ENCODE measurements around the gene ST8SIA5. TPM values are rescaled to one million over a fixed set of nuclear protein-coding genes. Genes with fewer than 3 reads are reported as not detected.

Gene ST8SIA5
- total and polyA plus RNA-seq, 2 donors (not counting 1 experiment from before 2014, with no cell fraction given) = under 0.01 to 0.01 TPM

DNA sequence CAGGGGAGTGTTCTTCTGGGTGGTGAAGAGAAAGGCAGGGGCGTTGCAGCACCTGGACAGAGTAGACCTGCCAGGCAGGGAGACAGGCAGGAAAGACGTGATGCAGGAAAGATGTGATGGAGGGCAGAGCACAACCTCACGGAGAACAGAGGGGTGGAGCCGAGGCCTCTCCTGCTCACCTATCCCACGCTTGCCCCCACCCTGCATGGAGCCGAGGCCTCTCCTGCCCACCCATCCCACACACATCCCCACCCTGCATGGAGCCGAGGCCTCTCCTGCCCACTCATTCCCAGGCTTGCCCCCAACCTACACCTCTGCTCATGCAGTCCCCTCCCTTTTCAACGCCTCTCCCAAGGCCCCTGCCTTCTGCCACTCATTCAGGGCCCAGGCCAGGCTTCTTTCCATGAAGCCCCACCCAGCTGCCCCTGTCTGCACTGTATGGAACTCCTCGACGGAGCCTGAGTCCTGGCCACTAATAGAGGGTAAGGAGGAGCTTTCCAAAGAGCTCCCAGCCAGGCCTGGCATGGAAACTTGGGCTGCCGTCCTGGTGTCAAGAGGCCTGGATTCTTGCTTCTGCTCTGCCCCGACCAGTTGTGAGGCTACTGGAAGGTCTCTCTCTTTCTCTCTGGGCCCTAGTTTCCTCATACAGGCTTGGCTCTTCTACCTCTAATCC, 67.9 kb downstream of the ST8SIA5 start:
- Histone ChIP-seq H3K79me2 (ENCODE audit: control insufficient read depth, insufficient read depth, low read length) (no peaks in the 10 kb centered on the region), H3K9ac (ENCODE audit: insufficient read depth, low read length) (no peak overlapping the region), H3K27me3 (ENCODE audit: control insufficient read depth, insufficient read depth, low read length) (no peaks in the 10 kb centered on the region), H3K4me1 (ENCODE audit: control insufficient read depth, extremely low read depth, insufficient read depth, low read length) (no peaks in the 10 kb centered on the region), H3K4me3 (replicated peaks in 1 of 4; ENCODE audit: control extremely low read depth in 1 of 4, insufficient read depth in 1 of 4, low read depth in 3 of 4, low read length in 4 of 4) (no peak overlapping the region), H3K9me3 (ENCODE audit: control insufficient read depth, insufficient read depth, low read depth, low read length) (no peaks in the 10 kb centered on the region), H4K20me1 (ENCODE audit: control insufficient read depth, extremely low read depth, insufficient read depth, low read length) (no peaks in the 10 kb centered on the region), H3K4me2 (ENCODE audit: extremely low read depth, insufficient read depth, low read length) (no peak overlapping the region), H2AFZ (ENCODE audit: low read length) (no peak overlapping the region), H3K27ac (ENCODE audit: insufficient read depth, low read length) (no peak overlapping the region), H3K36me3 (ENCODE audit: control insufficient read depth, insufficient read depth, low read length) (no peaks in the 10 kb centered on the region)
- no peak for DNase-seq (ENCODE audit: low read depth in 2 of 2)
- TF ChIP-seq, protein P1, sequence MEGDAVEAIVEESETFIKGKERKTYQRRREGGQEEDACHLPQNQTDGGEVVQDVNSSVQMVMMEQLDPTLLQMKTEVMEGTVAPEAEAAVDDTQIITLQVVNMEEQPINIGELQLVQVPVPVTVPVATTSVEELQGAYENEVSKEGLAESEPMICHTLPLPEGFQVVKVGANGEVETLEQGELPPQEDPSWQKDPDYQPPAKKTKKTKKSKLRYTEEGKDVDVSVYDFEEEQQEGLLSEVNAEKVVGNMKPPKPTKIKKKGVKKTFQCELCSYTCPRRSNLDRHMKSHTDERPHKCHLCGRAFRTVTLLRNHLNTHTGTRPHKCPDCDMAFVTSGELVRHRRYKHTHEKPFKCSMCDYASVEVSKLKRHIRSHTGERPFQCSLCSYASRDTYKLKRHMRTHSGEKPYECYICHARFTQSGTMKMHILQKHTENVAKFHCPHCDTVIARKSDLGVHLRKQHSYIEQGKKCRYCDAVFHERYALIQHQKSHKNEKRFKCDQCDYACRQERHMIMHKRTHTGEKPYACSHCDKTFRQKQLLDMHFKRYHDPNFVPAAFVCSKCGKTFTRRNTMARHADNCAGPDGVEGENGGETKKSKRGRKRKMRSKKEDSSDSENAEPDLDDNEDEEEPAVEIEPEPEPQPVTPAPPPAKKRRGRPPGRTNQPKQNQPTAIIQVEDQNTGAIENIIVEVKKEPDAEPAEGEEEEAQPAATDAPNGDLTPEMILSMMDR (conservative IDR thresholded peaks at IDR 0.05 in 1 of 2, IDR thresholded peaks at IDR 0.05 in 1 of 2; ENCODE audit: low read depth in 1 of 2, low read length in 2 of 2) = no peak
- TF ChIP-seq EZH2 (IDR thresholded peaks at IDR 0.05; ENCODE audit: low read length, missing control alignments) = no peak

DNA sequence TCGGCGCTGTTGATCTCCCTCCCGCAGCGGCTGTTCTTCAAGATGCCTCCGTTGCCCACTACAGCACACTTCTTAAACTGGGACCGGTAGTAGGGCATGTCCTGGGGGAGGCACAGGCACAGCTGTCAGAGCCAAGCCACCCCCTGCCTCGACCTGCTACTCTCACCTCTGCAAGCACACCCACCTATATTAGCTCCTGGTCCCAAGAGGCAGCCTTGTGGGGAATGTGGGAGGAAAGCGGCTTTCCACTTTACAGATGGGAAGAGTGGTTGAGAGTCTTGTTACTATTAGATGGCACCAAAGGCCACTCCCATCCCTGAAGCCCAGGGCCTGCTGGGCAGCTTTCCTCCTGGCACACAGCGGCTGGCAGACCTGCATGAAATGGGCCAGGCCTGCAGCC, 70.7 kb downstream of the ST8SIA5 start:
- no peak overlapping the region for H3K27ac ChIP-seq (ENCODE audit: insufficient read depth, low read length)
- no peak for DNase-seq (ENCODE audit: low read depth in 2 of 2)
- H3K9ac ChIP-seq (ENCODE audit: insufficient read depth, low read length) = no peak overlapping the region
- H3K4me2 ChIP-seq (ENCODE audit: extremely low read depth, insufficient read depth, low read length) = no peak overlapping the region
- H3K36me3 ChIP-seq (ENCODE audit: control insufficient read depth, insufficient read depth, low read length) = no peaks in the 10 kb centered on the region
- H2AFZ ChIP-seq (ENCODE audit: low read length) = no peak overlapping the region
- H3K79me2 ChIP-seq (ENCODE audit: control insufficient read depth, insufficient read depth, low read length) = no peaks in the 10 kb centered on the region
- no peaks in the 10 kb centered on the region for H3K9me3 ChIP-seq (ENCODE audit: control insufficient read depth, insufficient read depth, low read depth, low read length)
- H3K4me1 ChIP-seq (ENCODE audit: control insufficient read depth, extremely low read depth, insufficient read depth, low read length) = no peaks in the 10 kb centered on the region
- no peak overlapping the region for H3K4me3 ChIP-seq (replicated peaks in 1 of 4; ENCODE audit: control extremely low read depth in 1 of 4, insufficient read depth in 1 of 4, low read depth in 3 of 4, low read length in 4 of 4)
- no peaks in the 10 kb centered on the region for H3K27me3 ChIP-seq (ENCODE audit: control insufficient read depth, insufficient read depth, low read length)
- TF ChIP-seq EZH2 (IDR thresholded peaks at IDR 0.05; ENCODE audit: low read length, missing control alignments) = no peak
- TF ChIP-seq, protein P1 (conservative IDR thresholded peaks at IDR 0.05 in 1 of 2, IDR thresholded peaks at IDR 0.05 in 1 of 2; ENCODE audit: low read depth in 1 of 2, low read length in 2 of 2) = no peak
- H4K20me1 ChIP-seq (ENCODE audit: control insufficient read depth, extremely low read depth, insufficient read depth, low read length) = no peaks in the 10 kb centered on the region

DNA sequence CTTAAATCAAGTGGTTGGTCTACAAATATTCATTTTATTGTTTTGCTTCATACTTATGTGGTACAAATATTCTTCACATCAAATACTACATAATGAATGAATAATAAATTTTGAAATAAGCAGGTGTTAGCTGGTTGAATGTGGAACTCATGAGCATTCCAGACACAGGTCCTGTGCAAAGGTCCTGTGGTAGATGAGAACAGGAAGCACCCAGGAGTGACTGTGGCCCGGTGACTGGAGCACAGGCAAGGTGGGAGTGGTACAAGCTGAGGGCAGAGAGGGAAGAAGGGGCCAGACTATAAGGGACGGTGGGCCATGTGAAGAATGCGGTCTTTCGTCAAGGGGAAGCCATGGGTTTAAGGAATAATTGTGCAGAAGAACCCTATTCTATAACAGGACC, 73.6 kb downstream of the ST8SIA5 start:
- no peak for DNase-seq (ENCODE audit: low read depth in 2 of 2)
- H3K27me3 ChIP-seq (ENCODE audit: control insufficient read depth, insufficient read depth, low read length) = no peaks in the 10 kb centered on the region
- no peaks in the 10 kb centered on the region for H3K4me1 ChIP-seq (ENCODE audit: control insufficient read depth, extremely low read depth, insufficient read depth, low read length)
- no peak overlapping the region for H3K27ac ChIP-seq (ENCODE audit: insufficient read depth, low read length)
- H3K4me2 ChIP-seq (ENCODE audit: extremely low read depth, insufficient read depth, low read length) = no peak overlapping the region
- H2AFZ ChIP-seq (ENCODE audit: low read length) = no peak overlapping the region
- H3K9me3 ChIP-seq (ENCODE audit: control insufficient read depth, insufficient read depth, low read depth, low read length) = no peaks in the 10 kb centered on the region
- no peak overlapping the region for H3K9ac ChIP-seq (ENCODE audit: insufficient read depth, low read length)
- no peak overlapping the region for H3K4me3 ChIP-seq (replicated peaks in 1 of 4; ENCODE audit: control extremely low read depth in 1 of 4, insufficient read depth in 1 of 4, low read depth in 3 of 4, low read length in 4 of 4)
- no peaks in the 10 kb centered on the region for H3K79me2 ChIP-seq (ENCODE audit: control insufficient read depth, insufficient read depth, low read length)
- H3K36me3 ChIP-seq (ENCODE audit: control insufficient read depth, insufficient read depth, low read length) = no peaks in the 10 kb centered on the region
- H4K20me1 ChIP-seq (ENCODE audit: control insufficient read depth, extremely low read depth, insufficient read depth, low read length) = no peaks in the 10 kb centered on the region
- TF ChIP-seq, protein P1 (conservative IDR thresholded peaks at IDR 0.05 in 1 of 2, IDR thresholded peaks at IDR 0.05 in 1 of 2; ENCODE audit: low read depth in 1 of 2, low read length in 2 of 2) = no peak
- no peak for TF ChIP-seq EZH2 (IDR thresholded peaks at IDR 0.05; ENCODE audit: low read length, missing control alignments)

Measured in fibroblast of lung (primary cell).